HG02885 (cell line): Measurements from ENCODE around the gene TANGO2.

Experiments used
- ATAC-seq: cut with Tn5 transposase; IDR thresholded peaks from one replicate; pipeline ENCODE4 v1.9.1; 2021; ENCODE audit warnings: mild to moderate bottlenecking; ENCODE audit not compliant: unreplicated experiment, poor library complexity

Gene TANGO2

DNA sequence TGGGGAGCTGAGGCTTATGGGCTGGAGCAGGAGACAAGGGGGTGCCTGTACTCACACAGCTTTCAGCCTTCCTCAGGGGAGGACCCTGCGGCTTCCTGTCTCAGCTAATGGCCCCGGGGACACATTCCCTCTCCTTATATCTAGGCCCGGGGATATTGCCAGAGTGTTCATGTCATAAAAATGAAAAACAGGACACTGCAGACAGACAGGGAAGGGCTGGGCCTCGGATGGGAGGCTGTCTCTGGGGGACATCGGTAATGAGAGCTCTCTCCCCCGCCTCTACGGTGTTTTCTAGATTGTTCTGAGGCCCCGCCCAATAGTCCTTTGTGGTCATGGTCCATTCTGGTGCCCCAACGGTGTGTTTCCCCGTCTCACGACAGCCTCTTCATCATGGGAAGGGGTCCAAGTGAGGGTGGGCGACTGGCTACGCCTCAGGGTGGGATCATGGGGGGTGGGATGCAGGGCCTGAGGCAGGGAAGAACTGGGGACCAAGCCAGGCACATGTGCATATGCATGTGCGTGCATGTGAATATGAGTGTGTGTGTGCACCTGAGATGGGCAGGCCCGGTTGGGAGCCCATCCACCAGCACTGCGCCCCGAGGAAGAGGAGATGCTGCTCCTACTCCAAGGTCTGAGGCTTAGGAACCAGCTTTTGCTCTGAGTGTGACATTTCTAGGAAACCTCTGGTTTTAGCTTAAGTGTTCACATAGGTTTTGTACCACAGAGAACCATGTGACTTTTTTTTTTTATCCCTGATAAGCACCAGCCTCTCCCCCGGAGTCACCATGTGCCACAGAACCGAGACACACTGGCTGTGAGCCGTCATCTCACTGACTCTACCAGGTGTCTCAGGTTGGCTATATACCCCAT lies 9.6 kb upstream of the TANGO2 start:
- no peak for ATAC-seq

DNA sequence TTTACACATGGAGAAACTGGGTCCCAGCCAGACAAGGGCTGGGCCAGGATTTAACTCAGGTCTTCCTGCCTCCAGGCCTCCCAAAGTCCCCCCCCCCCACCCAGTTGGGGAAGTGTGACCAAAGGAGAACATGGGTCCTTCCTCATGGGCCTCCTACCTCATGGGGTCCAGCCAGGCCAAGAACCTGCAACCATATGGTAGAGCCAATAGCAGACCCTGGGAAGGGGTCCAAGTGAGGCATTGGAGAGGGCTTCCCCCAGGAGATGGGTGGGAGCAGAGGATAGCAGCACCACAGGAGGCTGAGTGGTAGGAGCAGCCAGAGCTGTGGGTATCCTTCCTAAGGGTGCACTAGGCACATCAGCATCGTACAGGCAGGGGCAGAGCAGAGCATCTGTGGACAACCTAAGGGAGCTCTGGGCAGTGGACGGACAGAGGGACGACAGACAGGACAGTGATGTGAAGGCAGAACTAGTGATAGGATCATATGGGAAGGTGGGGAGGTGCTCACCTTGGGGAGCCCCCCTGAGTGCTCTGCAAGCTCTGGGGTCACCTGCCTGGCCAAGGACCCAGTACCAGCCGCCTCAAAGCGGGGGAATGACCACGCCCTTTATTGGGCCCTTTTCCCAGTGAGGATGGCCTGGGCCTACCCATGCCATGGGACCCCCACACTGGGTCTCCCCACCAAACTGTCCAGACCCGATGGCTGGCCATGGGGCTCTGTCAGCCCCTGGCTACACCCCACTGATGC lies 8.7 kb upstream of the TANGO2 start:
- ATAC-seq, result no peak

DNA sequence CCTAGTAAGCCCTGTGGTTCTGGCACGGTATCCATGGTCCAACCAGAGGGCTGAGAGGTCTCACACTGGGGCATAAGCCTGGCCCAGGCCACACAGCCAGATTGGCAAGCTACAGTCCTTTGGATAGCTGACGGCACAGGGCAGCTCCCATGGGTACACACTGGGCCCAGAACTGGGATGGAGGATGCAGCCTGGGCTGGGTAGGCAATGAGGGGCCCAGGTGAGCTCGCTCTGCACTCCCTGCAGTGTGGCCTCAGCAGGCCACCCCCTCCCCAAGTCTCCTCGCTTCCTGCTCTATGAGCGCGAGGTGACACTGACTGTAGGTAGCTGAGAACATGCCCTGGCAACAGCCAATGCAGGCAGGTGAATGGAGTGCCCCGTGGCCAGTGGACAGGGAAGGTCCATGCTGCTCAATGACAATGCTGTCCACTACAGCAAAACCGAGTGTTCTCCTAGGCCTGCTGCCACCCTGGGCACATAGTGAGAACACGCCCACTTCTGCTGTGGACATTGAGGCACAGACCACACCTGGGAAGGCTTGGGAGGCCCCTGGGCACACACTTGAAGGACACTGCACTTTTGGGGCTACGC lies 8.1 kb upstream of the TANGO2 start:
- no peak for ATAC-seq

DNA sequence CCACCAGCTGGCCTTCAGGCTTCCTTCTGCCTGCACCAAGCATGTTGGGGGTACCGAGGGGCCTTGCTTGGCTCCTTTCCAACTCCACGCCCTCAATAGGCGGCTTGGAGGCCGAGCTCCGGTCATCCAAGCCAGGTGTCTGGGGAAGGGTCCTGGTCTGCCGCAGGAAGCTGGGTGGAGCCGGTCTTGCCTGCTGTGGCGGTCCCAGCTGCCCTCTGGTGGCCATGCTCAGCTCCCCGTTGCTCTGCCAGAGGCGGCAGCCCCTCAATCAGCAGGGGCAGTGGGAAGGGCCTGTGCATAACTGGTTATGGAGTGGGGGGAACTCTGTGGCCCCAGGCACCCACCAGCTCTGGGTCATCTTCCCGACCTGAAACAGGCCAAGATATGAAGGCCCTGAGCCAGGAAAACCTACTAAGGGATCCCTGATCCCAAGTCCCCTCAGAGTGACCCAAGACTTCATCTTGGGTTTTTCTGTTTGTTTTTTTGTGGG lies 7.5 kb upstream of the TANGO2 start:
- ATAC-seq, result no peak

DNA sequence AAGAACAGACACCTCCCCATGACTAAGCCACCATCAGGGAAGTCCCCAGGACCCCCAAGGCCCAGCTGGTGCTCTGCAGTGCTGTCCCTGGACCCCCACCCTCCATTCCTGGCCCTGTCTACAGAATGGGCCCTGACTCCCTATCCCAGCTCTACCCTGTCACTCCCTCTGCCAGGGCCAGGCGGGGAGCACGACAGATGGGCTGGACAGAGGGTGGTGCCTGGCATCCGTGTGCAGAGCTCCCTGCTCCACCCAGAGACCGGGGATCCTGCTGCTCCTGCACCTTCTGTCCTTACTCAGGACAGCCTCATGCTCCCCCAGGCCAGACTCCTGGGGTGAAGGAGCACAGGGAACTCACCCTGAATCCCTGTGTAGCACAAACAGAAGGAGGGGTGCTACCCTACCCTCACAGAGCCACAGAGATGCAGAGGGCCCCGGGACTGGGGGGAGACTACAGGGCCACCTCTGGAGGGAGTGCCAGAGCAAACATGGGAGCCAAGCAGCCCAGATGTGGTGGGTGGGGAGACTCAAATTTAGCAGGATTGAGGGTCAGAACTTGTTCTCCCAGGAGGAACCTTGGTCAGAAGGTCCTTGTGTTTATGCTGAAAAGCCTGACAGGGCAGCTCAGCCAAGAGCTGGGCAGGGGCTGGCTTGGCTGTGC lies 6.3 kb upstream of the TANGO2 start:
- ATAC-seq, result no peak

DNA sequence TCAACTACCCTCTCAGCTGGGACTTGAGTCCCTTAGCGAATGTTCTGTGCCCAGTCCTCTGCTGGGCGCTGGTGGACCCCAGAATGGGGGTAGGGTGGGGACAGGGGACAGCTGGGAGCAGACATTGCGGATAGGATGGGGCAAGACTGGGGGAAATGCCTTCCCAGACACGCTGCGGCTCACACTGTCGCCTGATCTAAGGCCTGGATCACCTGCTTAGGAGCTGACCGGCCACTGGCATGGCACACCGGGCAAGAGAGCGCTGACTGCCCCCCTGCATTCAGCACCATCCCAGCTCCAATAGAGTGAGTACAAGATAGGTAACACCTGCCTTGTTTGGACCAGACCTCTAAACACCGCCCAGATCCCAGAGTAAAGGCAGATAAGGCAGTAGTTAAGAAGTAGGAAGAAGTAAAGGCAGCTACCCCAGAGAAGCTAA lies 5.7 kb upstream of the TANGO2 start:
- ATAC-seq, result no peak

DNA sequence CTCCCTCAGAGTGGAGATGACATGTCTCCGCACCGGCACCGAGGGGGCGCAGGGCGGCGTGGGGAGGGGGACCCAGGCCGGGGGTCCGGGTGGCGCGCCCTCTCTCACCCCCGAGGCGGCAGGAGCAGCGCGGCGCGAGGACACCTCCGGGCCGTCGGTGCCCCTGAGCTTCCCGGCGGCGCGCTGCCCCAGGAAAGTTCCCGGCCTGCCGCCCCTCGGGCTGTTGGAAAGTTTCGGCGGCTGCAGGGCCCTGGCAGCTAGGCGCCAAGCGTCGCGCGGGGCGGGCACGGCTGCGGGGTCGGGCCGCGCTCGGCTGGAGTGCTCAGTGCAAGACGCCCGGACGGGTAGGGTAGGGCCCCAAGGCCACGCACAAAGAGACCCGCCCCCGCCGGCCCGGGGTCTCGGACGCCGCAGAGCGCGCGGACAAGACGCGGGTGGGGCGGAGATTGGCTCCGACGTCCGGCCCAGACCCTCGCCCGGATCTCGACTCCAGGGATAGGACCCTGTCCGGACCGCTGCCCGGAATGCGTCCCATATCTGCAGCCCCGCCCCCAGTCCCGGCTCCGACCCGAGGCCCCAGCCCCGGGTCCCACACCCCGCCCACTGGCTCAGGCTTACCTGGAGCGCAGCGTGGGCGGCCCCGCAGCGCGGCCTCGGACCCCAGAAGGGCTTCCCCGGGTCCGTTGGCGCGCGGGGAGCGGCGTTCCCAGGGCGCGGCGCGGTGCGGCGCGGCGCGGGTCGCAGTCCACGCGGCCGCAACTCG lies 4.8 kb upstream of the TANGO2 start:
- no peak for ATAC-seq

DNA sequence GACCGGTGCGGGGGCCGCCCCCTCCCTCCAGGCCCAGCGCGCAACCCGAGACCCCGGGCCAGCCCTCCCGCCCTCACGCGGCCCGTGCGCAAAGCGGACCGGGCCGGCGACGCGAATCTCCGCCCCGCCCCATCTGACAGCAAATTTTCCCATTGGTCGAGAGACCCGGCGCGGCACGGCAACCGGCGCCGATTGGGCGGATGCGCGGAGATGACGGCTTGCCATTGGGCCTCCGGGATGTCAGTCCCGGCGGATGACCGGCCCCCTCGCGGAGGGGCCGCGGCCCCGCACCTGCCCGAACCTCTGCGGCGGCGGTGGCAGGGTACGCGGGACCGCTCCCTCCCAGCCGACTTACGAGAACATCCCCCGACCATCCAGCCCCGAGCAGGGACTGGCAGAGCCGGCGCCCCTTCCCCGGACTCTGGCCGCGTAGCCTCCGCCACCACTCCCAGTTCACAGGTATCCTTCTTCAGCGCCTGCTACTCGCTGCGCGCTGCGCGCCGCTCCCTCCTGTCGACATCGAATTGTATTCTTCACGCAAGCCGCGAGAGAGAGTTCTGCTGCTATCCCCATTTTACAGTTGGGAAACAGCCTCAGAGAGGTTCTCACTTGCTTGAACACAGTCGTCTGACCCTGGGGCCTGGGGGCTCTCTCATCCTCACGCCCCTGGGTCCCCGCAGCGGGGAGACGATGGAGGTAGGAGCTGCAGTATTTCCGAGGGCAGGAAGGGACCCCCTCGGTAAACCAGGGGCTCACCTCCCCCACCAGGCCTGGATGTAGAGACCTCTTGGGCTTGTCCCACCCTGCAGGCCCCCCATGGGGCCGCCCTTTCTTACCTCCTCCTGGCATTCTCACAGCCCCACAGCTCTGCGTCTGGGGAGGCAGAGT lies 3.9 kb upstream of the TANGO2 start, which contains the start of gene ARVCF:
TSS of gene ARVCF (minus strand) at position 90 of the 888 bp plus-strand sequence. CDS start 26,029 bp downstream, outside the sequence.
- ATAC-seq, result peak; percentile 70

DNA sequence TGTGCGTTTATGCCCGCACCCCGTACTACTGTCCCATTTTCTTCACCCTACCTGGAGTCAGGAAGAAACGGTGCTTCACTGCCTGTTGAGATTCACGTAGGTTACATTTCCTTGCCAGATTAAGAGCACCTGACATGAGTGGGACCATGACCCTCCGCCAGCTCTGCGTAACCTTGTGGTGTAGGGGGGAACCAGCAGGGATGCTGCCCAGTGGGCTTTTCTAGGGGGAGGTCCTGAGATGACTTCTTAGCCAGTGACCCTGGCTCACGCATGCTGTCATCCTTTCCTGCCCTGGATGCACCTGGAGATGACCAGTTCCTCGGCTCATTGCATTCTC lies 3.3 kb upstream of the TANGO2 start:
- no peak for ATAC-seq

DNA sequence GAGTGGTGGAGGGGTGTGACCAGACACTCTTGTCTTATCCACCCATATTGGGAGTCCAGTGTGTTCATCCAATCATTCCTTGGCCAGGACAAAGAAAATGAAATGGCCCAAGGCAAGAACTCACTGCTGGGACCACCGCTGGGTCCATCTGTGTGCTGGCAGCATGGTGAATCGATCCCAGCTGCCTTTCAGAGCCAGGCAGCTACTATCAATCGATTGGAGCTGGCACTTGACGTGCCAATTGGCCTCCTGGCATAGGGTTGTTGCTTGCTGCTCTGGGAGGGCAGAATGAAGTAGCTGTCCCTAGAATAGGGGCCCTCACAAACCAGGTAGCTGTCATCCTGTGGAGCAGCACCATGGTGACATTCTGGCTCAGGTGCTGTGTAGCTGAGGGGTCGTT lies 2.9 kb upstream of the TANGO2 start:
- ATAC-seq, result no peak

DNA sequence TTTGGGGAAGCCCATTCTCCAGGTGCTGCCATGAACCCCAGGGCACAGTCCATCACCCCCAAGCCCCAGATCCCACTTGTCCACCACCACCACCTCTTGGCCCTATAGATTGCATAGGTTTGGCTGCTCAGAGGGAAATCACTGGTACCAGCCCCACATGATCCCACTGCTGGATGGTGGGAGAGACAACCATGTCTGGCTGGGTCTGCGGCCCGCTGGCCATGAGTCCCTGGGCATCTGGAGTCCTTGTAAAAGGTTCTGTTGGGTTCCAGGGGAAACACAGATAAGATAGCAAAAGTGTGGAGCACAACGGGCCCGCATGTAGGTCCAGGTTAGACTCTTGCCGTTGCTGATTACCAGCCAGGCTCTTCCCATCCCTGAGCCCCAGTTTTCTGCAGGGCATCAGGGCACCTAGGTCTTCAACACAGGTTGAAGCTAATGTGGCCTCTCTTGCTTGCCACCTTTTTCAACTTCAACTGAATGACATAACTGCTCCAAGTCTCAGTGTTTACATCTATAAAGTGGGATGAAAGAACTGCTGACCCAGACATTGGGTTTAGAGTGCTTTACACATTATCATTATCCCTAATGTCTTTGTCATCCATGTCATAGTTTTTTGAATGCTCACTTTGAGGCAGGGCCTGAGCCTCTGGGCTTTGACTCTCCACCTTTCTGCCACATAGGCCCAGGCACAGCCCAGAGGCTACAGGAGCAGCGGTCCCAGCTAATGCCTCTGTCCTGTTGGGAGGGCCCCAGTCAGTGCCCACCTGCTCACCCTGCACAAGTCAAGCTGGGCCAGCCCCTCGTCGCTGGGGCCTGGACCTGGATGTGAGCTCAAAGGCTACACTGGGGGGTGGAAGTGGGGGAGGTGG lies 1.0 kb upstream of the TANGO2 start:
- no peak for ATAC-seq

DNA sequence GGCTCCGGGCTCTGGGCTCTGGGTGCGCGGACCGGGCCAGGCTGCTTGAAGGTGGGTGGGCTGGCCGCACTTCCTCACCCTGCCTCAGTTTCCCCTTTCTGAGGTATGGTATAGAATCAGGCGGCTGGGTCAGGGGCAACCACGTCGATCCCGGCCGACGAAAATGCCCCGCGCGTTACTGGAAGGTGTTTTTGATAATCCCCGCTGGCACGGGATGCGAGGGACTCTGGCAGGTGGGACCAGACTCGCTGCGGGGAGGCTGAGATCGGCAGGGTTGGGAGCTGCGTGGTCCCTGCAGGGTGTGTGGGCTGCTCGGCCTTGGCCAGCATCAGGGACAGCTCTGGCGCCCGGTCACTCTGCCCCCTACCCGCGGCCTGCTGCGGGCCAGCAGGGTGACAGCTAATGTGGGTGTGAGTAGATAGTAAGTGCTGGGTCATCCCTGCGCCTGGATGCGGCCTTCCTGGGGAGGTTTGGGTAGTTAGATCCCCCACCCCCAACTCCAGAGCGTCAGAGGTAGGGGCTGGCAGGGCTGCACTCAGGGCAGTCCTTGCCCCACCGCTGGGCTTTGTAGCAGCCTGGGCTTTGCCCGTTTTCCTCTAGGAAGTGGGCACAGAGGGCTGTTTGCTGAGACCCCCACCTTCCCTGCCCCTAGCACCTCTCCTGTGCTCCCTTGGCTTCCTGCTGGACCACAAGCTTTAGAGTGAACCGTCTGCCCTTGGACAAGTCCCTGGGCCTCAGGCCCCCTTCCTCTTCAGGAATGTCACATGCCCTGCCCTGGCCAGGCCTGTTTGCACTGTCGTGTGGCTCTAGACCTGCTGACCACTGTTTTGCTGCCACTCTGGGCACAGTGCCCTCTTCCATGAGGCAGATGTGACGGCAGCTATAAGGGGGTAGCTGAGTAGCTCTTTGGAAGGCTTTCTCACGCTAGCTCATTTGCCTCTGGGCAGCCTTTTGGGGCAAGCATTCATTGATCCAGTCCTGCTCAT lies 579 bp downstream of the TANGO2 start:
- no peak for ATAC-seq

DNA sequence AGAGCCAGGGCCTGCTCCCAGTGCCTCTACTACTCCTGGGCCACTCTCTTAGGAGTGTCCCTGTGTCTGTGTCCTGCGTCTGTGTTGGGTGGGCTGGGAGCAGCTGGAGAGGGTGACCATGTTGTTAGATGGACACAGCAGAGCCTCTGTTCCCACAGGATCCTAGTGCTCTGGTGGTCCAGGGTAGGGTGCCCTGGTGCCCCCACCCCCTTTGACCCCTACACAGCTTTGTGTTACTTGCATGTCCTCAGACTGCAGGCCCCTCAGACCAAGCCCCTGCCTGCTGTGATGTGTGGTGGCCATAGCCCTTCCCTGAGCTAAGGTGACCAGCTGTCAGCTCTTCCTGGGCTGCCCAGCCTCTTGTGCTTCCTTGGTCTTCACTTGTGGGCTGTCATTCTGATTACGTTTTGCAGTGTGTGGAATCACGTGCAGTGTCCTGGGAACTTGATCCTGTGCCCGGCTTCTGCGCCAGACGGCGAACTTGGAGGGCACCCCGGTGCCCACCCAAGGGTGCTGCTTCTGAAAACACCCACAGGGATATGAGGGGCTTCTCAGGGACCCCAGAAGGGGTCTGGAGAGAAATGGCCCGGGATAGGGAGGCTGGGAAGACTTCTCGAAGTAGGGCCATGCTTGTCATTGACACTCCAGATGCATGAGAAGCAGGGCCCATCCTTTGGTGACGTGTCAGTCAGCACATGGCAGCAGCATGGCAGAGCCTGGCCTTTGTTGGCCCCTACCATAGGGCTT lies 1.5 kb downstream of the TANGO2 start:
- no peak for ATAC-seq

DNA sequence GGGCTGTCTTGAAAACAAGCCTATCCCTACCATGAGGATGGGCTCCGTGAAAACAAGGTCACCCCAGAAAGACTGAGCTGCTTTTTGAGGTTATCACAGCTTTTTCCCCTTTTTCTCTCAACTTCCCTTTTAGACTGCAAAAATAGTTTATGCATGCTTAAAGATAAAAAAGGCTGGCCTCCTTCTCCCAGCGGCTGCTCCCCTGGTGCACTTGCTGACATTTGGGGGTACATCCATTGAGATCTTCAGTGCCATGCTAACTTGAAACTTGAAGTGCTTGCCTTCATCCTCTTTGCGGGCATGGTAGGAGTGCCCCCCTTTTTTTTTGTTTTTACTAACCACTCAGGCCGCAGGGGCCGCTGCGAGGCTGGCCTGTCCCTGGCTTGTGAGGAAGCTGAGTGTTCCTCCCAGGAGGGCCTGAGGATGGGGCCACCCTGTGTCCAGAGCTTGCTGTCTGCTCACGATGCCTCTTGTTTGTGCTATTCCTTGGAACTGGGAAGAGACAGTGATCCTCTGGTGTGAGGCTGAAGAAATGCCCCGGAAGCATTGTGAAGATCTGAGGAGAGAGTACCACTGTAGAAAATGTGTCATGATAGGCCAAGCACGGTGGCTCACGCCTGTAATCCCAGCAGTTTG lies 2.2 kb downstream of the TANGO2 start:
- ATAC-seq, result no peak

DNA sequence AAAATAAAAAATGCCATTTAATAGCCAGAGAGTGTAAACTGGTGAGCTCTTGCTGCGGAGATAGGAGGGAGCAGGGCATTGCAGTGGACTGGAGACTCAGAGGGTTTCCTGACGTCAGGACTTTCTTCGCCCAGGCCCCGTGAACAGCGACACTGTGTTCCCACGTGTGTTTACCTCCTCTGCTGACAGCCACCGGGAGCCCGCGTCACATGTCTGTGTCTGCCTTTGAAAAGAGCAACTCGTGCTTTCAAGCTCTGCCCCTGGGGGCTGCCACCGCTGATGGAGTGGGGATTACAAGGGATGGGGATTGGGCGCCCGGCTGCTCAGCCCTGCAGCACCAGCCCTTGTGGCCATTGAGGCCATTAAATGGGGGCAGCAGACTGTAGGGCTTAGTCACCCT lies 3.3 kb downstream of the TANGO2 start:
- no peak for ATAC-seq
